Activated CD4-positive, alpha-beta T cell treated with anti-CD3 and anti-CD28 coated beads, Interleukin-2, Interleukin-4, amounts not matched to agents 100 ng/mL and 50 ng/mL, durations not matched to agents 16 hours and 8 hours (primary cell): Measurements from ENCODE around the gene PPP4C.
A peak's percentile ranks its signal among the peaks of the same experiment; 100 is the strongest.
"Not testable (repeated sequence)": the region's sequence is repeated elsewhere in the genome, so short reads cannot be mapped to it uniquely, and the experiment has no call there.

ENCODE experiments used
- DNase-seq: peaks from one replicate; pipeline ENCODE4 v3.0.0-alpha.2; 2020; ENCODE audit warnings: low spot score

The PPP4C gene

DNA sequence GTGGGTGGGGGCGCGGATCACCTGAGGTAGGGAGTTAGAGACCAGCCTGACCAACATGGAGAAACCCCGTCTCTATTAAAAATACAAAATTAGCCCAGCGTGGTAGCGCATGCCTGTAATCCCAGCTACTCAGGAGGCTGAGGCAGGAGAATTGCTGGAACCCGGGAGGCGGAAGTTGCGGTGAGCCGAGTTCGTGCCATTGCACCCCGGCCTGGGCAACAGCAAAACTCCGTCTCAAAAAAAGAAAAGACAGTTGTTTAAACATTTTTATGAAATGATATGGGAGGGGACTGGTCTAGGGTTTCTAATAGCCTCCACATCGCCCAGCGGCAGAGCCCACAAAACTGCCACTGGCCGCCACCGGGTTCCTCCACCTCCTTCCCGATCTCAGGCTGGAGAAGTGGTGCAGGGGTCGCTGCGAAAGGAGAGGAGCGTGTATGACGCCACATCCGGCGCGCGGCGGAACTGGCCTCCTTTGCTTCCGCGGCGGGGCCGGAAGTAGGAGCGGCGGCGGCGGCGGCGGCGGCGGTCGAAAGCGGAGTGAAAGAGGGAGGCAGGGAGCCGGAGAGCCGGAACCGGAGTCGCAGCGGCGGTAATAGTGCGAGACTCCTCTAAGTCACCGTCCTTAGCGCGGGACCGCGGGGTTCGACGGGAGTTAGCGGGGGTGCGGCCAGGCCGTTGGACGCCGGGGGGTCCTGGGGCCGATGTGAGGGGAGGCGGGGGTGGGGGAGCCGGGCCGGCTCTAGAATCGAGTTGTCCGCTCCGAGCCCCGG, at the start of gene PPP4C:
Gene PPP4C (plus strand): TSS at position 492 of the 773 bp plus-strand sequence. CDS start 384 bp downstream, outside the sequence.
- peak; percentile 89 for DNase-seq

DNA sequence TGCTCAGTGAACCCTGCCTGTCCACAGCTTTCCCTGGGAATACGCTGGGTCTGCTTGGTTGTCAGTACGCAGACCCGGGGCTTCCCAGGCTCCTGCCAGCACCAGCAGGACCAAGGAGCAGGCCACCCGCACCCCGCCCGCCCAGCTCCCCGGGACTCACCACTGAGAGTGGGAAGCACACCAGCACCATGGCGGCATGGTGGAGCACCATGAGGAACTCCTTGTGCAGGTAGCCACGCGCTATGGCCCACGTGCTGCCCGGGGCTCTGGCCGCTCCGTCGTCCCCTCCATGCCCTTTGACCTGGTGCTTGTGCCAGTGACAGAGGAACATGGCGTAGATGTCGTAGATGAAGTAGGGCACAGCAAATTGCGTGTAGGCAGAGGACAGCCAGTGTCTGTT, 49.3 kb upstream of the PPP4C start:
- DNase-seq = no peak

DNA sequence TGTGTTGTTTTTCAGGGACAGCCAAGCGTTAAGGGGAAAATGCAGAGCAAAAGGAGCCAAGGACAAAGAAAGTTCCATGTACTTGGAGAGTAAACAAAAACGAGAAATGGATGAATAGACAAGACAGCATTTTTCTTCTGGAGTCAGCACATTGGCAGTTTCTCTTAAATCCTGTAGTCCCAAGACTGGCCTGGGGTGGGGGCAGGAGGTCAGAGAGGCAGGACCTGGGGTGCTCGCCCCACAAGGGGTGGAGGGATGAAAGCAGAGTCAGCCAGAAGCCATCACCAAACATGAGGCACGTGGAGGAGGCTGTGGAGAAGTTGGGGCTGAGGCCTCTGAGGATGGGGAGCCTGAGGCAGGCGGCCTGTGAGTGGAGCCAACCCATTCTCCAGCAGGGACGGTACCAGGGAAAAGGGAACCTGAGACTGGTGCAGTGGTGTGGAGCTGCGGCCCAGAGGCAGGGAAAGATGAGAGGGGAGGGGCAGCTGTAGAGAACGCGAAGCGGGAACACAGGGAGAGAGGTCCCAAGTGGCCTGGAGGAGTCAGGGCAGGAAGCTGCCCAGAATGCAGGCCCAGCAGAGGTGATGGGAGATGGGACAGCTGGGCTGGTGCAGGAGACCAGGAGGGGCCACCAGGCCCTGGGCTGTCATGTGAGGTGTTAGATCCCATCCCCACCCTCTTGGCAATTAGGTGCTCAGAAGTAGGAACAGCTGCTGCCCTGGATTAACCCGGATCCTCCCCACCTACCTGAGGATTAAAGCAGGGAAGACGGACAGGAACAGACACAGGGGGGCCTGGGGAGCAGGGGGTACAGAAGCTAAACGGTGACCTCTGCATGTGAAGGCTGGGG, 48.0 kb upstream of the PPP4C start:
- DNase-seq = no peak

DNA sequence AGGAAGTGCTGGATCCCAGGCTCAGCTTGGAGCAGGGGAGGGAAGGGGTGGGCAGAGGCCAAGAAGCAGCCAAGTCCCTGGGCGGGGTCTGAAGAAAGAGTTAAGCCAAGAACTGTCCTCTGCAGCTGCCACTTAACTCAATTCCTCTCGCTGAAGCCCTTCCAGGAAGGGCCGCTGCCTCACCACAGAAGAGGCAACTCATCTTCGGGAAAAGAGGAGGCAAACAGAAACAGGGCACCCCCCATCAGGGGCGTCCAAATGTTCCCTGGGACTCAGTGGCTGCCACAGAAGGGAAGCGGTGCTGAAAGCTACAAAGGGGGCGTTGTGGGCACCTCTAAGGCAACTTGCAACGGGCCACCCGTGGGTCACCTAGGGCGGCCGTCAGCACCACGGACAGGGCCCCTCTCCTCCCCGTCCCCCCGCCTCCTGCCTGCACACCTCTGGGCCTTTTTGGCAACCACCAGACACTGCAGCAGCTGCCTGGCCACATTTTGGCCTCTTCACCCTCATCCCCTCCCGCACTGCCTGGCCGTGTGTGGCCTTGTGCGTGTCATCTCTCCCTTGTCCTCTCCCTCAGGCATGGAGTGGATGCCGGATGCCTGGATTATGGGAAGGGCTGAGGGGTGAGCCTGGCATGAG, 47.2 kb upstream of the PPP4C start:
- no peak for DNase-seq

DNA sequence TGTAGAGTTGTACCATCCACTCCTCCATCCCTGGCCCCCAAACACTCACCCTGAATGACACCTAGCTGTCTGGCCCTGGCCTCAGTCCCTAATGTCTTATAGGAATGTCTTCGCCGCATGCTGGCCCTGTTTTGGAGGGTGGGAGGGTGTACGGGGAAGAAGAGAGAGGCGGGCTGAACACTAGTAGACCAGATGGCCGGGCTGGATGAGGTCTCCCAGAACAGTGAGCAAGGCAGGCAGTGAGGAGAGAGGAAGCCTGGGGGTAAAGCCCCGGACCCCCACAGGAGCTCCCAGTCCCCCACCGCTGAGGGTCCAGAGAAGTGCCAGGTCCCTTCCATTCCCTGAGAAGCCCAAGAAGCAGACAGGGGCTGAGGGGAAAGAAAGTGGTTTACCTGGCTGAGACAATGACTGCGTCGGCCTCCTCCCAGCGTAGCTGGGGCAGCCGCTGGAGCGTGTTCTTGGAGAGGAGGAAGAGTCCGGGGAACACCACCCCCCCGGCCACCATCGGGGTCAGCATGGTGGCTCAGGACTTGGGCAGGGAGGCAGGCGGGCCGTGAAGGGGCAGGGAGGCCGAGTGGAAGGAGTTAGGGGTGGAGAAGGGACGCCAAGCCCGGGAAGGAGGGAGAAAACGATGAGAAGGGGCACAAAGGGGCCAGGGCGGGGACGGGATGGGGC, 45.6 kb upstream of the PPP4C start:
- DNase-seq = no peak

DNA sequence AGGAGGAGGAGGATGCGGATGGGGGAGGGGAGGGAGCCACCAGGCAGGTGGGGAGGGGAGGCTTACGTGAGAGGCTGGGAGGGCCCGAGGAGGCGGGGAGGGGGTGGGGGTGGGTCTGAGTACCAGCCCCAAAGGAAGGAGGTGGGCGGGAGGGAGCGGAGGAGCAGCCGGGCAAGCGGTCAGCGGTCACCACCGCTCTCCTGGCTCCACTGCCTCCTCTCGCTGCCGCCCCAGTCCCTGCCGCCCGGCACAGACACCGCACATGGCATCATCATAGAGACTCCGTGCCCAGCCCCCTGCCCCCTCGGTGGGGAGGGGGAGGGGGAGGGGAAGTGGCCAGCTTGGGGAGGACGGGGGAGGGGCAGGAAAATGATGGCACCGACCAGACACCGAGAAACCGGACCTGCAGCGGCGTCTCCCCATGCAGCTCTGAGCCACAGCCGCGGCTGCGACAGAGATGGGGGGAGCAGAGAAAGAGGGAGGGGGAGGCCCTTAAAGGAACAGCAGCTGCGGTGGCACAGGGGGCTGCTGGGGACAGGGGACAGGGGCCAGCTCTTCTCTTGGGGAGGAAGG, 44.9 kb upstream of the PPP4C start, which contains the start of gene TLCD3B:
Gene TLCD3B (minus strand): TSS at position 431 of the 573 bp plus-strand sequence. CDS start 744 bp downstream, outside the sequence.
- no peak for DNase-seq

DNA sequence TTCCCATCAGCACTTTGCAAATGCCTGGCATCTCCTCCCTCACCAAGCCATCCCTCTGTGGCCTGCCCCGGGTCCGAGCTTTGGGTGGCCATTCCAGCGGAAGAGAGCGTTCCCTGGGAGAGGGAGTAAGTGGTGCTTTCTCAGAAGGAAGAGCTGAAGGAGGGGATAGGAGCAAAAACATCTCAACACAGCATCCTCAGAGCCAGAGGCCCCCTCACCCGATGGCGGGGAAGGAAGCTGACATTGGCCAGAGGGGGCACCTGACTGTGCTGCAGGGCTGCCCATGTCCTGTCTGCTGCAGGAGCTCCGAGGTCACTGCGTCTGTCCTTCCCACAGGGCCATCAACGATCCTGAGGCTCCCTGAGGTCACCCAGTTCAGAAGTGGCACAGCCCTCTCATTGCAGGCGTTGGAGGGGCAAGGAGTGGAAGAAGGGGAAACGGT, 44.3 kb upstream of the PPP4C start:
- DNase-seq = no peak

DNA sequence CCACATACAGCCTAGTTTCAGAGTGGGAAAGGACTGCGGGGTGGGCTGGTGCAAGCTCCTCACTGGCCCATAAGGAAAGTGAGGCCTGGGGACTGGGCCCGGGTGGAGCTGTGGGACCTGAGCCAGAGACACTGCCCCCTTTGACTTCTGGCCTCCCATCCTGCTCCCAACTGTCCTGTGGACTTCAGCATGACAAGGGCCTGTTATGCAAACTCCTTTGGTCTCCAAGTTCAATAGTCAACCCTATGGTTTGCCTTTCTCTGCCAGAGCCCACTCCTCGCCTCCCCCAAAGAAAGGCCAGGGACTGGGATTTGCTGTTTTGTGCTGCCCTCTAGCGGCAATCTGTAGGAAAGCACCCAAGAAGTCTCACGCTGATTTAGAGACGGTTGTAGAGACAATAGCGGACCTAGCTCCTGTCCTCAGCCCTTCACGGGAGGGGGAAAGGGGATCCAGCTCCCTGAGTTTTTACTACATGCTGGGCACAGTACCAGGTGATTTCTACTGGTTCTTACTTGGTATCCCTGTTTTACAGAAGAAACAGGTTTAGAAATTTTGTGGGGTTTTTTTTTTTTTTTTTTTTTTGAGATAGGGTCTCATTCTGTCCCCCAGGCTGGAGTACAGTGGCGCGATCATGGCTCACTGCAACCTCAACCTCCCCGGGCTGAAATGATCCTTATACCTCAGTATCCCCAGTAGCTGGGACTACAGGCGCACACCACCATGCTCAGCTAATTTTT, 43.5 kb upstream of the PPP4C start:
- peak; percentile 71 for DNase-seq

DNA sequence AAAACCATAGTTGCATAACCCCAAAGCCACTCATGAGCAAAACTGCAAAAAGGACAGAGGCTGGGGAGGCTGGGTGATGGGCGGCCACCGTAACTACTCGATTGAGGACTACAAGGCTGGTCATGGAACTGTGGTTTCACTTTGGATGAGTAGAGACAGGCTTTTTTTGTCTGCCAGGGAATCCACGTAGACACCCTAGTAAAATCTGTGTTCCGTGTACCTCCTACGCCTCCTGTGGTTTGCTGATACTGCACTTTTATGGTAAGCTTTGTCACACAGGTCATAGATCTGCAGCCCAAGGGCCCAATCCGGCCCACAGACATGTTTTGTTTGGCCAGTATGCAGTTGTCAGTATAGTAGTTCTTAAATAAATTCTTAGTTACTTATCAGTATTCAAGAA, 42.5 kb upstream of the PPP4C start:
- no peak for DNase-seq

DNA sequence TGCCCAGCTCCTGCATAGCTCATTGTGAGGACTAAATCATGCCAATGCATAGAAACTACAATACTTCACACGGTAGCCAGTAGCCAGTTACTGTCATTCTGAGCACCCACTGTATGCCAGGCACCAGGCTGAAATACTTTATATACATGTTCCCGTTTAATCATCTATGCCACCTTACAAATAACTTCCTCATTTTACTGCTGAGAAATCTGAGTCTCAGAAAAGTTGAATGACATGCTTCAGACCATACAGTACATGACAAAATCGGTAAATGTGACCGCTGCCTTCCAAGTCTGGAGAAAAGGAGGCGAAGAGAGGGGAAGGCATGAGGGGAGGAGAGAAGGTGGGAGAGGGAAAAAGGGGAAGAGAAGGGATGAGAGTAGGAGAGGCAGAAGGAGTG, 35.6 kb upstream of the PPP4C start:
- no peak for DNase-seq

DNA sequence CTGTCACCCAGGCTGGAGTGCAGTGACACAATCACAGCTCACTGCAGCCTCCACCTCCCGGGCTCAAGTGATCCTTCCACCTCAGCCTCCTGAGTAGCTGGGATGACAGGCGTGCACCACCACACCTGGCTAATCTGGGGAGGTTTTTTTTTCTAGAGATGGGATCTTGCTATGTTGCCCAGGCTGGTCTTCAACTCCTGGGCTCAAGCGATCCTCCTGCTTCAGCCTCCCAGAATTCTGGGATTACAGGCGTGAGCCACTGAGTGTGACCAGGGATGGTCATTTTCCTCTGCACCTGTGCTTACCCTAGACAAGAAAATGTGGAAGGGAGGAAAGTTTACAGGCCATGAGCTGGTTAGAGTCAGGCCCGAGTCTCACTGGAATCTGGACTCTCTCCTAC, 35.1 kb upstream of the PPP4C start:
- not testable (repeated sequence) for DNase-seq

DNA sequence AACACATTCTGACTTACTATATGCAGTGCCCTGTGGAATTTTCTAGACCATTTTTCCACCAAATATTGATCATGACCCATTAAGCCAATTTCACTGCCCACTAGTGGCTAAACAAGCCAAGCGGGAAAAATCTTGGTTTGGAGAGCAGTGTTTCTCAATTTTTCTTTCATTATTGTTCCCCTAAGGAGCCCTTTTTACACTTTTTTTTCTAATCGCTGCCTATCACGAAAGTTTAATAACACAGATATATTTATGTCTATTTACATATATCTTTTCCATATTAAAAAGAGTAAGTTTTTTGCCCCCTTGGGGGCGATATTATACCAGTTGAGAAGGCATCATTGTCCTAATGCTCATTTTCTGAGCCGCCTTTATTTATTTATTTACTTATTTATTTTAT, 34.0 kb upstream of the PPP4C start:
- no peak for DNase-seq

DNA sequence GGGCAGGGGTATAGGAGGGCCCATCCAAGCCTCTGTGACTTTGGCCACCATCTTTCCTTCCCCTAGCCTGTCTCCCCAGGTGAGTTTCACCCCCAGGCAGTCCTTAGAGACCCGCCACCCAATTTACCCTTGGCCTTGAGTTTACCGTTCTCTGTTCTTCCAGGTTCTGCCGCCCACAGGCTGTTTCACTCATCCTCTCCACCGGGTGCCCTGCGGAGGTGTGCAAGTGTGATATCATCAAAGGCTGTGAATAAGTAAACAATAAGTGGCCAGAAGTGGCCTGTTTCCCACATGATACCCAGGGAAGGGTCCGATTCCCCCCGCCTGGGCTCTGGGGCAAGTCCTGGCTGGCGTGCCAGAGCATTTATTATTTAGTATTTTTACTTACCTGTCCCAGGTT, 29.6 kb upstream of the PPP4C start:
- no peak for DNase-seq

DNA sequence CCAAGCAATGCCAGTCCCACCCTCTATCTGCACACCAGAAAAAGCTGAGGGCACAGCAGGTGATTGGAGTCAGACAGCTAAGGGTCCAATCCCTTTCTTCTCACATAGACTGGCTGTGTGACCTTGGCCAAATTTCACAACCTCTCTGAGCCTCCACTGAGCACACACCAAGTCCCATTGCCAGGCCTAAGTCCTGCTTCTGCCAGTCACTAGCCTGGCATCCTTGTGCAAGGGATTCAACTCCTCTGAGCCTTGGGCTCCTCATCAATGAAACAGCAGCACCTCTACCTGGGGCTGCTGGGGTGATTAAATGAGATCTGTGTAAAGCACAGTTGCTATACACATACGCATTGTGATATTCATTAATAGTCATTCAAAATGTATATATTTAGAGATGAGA, 29.2 kb upstream of the PPP4C start:
- DNase-seq = no peak

DNA sequence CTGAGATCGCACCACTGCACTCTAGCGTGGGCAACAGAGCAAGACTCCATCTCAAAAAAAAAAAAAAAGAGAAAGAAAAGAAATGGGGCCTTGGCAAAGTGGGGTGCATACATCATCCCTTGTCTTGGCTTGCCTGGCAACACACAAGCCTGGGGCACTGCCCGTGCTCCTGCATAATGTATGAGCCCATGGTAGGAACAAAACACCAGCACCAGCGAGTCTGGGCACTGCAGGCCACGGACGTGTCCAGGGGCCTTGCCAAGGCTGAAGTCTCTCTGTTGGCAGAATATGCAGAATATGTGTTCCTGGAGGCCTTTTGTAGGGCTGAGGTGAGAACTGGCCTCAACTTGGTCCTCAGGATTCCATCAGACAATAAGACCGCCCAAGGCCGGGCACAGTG, 25.9 kb upstream of the PPP4C start:
- DNase-seq = no peak

DNA sequence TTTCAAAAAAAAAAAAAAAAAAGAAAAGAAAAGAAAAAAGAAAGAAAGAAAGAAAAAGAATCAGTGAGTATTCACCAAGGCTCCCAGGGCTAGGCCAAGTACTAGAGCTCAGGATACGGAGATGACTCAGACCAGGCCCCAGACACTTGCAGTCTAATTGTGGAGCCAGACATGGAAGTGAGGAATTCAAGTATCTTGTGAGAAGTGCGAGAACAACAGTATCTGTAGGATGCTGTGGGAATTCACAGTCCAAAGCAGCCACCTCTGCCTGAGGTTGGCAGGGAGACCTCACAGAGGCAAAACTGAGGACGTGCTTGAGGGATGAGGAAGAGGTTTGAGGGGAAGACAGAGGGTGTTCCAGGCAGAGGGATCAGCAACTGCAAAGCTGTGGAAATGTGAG, 24.3 kb upstream of the PPP4C start:
- DNase-seq = no peak

DNA sequence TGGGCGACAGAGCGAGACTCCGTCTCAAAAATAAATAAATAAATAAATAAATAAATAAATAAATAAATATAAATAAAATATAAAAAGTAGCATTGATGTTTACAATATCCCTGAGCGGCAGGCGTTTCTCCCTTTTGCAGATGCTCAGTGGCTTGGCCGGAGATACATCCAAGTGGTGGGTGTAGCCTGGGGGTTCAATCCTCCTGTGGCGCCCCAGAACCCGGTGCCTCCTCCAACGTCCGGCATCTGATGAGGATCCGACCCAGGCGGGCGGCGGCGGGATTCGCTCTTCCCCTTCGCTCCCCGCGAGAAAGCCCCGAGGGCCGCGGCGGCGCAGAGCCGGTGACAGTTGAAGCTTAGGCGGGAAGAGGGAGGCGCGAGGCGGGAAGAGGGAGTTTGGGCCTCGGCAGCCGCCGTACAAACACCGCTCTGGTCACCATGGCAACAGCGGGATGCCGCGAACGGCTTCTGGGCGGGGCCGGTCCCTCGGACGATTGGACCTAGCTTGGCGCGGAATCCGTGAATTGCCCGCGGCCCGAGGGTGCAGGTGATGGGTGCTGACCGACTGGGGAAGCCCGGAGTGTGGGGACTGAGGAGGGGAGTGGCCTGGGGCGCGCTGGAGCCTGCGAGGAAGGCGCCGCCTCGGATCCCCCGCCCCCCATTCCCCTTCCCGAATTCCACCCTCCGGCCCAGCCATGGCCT, 23.0 kb upstream of the PPP4C start:
- peak; percentile 94 for DNase-seq

DNA sequence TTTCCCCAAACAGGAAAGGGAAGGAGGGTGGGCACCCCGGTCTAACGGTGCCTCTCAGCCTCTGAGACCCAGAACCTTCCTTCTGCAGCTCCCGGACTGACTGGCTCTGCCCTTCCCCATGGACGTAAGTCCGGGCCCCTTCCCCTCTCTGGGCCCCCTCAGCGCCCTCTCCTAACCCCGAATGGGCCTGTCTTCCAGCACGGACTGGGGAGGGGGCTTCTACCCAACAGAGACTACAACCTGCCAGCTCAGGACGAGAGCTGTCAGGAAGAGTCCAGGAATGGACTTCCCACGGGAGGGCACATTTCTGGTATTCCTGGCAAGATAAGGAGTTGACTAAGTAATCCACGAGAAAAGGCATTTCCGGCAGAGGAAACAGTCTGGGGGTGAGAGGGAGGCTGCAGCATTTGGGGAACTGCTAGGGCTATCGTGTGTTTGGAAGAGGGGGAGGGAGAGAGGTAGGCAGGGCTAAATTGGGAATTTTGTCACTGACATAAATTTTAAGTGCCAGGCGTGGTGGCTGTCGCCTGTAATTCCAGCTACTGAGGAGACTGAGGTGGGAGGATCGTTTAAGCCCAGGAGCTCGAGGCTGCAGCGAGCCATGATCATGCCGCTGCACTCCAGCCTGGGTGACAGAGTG, 22.3 kb upstream of the PPP4C start:
- no peak for DNase-seq

DNA sequence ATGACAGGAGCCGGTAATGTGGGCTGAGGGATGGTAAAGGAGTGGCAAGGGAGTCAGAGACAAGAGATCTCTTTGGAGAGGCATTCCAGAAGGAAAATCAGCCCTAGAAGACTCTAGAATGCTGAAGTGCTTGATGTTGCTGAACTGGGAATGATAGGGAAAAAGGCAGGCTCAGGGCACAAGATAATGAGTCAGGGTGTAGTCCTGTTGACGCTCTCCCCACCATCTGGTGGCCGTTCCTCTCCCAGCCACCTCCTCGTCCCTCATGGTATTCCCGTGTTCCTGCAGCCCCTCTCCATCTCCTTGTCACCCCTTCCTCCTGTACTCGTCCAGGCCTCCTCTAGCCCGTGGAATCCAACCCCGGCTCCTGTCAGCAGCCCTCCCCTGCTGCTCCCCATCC, 21.3 kb upstream of the PPP4C start:
- no peak for DNase-seq
